Activated CD4-positive, alpha-beta T cell treated with anti-CD3 and anti-CD28 coated beads for 4 hours (primary cell): ENCODE data around the gene BBS5.
A peak's percentile ranks its signal among the peaks of the same experiment; 100 is the strongest.
"Not testable (repeated sequence)": the region's sequence is repeated elsewhere in the genome, so short reads cannot be mapped to it uniquely, and the experiment has no call there.

Experiments
- DNase-seq, 2 donors: peaks; one replicate each; pipeline ENCODE4 v3.0.0-alpha.2; 2020

BBS5 gene

DNA sequence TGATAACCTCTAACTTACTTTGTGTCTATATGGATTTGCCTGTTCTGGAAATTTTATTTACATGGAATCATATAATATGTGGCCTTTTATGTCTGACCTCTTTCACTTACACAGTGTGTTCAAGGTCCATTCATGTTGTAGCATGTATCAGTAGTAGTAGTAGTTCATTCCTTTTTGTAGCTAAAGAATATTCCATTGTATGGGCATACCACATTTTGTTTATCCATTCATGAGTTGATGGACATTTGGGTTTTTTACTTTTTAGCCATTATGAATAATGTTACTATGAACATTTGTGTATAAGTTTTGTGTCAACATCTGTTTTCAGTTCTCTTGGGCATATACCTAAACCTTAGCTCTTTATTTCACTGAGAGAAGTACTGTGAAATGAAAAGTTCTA lies 11.5 kb downstream of the BBS5 start:
- DNase-seq: no peak

DNA sequence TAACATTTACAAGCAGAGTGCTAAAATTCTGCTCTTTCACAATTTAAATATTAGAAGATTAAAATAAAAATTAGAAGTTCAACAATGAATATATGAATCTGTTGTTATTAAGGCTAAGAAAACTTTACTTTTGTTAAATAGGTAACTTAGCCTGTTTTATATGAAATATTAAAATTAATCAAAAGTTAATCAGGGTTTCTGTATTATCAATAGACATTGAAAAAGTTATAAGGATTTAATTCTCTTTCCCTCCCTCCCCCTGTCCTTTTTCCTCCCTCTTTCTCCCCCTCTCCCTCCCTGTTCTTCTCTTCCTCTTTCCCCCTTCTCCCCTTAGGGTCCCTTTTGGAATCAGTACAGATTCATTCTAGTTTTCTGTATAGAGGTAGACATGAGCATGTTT lies 12.1 kb downstream of the BBS5 start:
- no peak for DNase-seq

DNA sequence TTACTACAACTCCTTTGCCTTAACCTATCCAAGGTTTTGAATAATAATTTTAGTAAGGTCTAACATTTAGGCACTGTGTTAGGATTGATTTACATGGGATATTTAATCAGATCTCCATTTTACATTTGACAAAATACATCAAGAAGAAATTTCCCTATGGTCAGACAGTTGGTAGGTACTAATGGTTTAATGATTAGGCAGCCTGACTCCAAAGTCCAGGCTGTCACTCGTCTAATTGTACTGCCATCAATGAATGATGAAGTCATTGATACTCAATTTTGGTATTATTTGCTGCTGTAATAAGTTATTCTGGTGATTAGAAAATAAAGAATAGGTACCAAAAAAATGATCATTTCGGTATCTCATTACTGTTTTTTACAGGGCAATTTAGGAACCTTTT lies 14.1 kb downstream of the BBS5 start:
- DNase-seq: no peak

DNA sequence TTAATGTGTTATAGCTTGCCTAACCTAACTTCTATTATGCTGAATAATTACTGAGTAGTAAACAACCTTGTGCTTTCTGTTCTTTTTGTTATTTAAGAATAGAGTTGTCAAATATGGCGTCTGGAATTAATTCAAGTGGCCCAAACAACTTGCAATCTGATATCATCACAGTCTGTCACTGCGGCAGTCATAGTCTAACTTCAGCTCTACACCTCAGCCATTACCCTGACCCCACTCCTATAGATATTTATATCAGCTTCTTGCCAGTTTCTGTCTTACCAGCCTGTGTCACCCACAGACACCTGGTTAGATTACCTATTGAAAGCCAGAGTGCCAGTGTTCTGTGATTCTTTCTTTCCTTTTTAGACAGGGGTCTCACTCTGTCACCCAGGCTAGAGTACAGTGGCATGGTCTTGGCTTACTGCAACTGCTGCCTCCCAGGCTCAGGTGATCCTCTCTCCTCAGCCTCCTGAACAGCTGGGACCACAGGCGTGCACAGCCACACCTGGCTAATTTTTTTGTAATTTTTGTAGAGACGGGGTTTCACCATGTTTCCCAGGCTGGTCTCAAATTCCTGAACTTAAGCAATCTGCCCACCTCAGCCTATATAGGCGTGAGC lies 16.1 kb downstream of the BBS5 start:
- no peak for DNase-seq

DNA sequence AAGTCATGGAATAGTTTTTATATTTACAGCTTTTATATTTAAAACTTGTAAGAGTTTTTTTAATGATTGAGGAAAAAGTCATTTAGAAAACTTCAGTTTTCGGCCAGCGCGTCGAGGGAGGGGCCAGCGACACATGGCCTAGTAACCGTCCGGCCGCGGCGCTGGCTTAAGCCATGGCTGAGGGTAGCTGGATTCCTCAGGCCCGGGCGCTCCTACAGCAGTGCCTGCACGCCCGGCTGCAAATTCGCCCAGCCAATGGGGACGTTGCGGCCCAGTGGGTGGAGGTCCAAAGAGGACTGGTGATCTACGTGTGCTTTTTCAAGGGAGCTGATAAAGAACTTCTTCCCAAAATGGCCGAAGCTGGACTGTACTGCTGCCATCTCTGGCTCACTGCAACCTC lies 25.4 kb downstream of the BBS5 start:
- DNase-seq: no peak

DNA sequence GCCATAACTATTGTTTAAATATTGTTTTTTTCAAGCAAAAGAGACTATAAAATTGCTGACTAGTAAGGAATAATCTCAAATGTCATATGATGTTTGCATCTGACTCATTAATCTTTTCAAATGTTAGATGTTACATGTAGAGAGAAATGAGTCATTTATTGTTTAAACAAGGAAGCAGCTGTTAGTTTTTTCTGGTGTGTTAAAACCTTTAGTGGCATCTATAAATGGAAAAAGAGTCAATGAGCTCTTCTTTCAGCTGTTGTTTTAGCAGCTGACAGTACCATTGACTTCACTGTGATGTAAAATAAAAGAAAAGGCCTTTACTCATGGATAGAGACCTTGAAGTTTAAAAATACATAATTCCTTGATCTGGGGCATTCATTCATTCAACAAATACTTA lies 28.4 kb downstream of the BBS5 start:
- DNase-seq: no peak

DNA sequence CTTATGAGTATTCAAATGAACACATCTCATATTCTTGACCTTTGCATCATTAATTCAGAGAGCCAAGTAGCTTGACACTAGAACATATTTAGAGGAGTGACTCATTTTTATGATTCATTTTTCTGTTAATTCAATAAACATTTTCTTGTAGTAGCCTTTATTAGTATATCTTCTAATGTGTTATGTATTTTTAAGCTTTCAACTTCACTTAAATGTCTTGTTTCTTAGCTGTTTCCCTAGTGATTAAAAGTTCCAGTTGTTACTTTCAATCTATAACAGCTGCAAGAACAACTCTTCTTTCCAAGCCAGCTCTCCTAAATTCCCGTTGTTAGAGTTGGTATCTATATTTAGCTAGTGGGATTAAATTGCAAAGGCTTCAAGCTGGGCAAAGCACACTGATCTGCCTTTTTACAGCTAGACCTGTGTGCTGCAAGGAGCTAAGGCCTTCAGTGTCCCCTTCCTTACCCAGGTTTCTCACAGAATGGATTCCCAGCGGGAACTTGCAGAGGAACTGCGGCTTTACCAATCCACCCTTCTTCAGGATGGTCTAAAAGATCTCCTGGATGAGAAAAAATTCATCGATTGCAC lies 30.1 kb downstream of the BBS5 start, which contains the start of gene KLHL41:
TSS of gene KLHL41 (plus strand) at position 405 of the 588 bp plus-strand sequence. CDS start at position 482, 77 bp downstream.
- no peak for DNase-seq

DNA sequence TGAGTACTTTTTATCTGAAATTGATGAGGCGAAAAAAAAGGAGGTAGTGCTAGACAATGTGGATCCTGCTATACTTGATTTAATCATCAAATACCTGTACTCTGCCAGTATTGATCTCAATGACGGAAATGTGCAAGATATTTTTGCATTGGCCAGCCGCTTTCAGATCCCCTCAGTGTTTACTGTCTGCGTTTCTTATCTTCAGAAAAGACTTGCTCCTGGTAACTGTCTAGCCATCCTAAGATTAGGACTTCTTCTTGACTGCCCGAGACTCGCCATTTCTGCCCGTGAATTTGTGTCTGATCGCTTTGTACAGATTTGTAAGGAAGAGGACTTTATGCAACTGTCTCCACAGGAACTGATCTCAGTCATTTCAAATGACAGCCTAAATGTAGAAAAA lies 30.7 kb downstream of the BBS5 start:
- DNase-seq: no peak

DNA sequence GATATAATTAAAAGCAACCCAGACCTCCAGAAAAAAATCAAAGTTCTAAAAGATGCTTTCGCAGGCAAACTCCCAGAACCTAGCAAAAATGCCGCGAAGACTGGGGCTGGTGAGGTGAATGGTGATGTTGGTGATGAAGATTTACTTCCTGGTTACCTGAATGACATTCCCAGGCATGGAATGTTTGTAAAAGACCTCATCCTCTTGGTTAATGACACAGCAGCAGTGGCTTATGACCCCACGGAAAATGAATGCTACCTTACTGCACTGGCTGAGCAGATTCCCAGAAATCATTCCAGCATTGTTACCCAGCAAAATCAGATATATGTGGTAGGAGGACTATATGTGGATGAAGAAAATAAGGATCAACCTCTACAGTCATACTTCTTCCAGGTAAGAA lies 31.2 kb downstream of the BBS5 start:
- no peak for DNase-seq

DNA sequence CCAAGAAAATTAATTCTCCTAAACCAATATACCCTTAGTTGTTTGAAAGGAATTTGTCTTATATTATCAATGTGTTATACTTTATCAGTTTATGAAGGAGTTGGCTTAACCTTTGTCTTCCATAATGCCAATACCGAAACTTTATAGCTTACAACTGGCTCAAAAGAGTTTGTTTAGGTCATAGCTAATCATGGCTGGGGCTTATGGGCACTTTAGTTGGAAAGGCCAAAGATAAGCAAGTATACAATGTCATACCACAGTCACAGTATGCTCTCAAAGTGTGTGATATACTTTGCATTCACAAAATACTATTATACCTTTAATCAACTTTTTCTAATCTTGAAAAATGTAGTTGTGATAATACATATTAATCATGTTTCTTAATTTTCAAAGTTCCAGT lies 32.5 kb downstream of the BBS5 start:
- no peak for DNase-seq

DNA sequence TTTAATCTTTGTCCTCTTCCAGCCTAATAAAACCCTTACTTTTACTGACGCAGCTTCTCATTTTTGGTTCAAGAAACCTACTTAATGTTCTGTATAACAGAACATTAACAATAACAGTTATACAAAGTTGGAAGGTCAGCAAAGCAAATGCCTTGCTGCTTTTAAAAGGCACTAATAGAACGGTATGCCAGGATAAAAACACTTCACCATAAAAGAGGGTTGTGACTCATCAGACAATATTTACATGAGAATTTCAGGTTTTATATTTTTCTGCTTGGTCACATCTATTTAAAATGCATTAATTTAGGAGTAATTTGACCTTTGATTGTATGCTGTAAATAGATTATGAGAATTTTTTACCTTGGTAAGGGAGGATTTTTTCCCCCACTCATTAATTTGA lies 33.2 kb downstream of the BBS5 start:
- DNase-seq: no peak

DNA sequence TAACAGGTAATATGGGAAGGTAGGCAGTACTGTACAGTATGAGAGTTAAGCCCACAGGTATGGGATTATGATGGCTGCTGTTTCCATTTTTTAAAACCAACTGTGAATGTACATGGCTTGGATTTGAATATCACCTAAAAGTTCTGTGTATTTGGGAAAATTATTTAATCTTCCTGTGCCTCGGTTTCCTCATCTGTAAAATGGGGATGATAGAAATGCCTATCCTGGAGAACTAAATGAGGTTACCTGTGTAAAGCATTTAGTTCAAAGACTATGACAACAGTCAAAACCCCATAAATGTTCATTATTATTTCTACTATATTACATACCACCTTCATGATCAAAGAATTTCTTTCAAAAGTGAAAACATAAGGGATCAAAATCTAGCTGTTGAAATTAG lies 33.8 kb downstream of the BBS5 start:
- no peak for DNase-seq

DNA sequence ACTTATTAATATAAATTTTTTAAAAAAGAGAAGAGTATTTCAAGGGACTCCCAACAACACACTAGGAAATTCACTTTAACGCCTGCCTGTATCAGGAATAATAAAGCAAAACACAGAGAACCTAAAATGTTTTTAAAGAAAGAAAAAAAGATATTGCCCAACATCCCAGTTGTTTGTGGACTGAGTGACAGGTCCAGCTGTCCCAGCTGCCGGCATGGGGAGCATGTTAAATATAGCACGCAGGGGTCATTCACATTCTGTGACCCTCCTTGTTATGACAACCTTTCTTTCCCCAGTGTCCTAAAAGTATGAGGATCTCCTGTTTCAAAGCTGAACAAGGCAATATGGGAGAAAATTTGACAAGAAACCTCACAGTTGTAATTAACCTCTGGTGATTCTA lies 34.6 kb downstream of the BBS5 start:
- no peak for DNase-seq

DNA sequence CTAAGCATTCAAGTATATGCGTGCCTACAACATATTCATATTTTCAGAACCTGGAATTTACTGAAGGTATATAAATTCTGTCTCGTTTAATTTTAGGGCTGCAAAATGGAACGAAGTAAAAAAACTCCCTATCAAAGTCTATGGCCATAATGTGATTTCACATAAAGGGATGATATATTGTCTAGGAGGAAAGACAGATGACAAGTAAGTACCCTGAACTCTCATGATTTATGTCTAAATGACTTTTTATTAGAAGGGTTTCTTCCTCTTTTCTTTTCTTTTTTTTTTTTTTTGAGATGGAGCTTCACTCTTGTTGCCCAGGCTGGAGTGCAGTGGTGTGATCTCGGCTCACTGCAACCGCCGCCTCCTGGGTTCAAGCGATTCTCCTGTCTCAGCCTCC lies 35.5 kb downstream of the BBS5 start:
- not testable (repeated sequence) for DNase-seq

DNA sequence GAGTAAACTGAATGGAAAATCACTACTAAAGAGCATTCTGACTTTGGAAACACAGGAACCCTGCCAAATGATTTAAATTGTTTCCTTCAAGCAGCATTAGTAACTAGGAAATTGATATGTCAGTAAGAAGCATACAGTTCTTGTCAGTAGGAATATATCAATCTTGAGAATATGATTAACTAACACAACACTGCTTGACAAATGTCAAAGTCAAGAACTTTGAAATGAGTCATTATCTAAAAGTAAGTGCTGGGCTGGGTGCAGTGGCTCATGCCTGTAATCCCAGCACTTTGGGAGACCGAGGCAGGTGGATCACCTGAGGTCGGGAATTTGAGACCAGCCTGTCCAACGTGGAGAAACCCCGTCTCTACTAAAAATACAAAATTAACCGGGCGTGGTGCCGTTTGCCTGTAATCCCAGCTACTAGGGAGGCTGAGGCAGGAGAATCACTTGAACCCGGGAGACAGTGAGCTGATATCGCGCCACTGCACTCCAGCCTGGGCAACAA lies 37.2 kb downstream of the BBS5 start:
- not testable (repeated sequence) for DNase-seq

DNA sequence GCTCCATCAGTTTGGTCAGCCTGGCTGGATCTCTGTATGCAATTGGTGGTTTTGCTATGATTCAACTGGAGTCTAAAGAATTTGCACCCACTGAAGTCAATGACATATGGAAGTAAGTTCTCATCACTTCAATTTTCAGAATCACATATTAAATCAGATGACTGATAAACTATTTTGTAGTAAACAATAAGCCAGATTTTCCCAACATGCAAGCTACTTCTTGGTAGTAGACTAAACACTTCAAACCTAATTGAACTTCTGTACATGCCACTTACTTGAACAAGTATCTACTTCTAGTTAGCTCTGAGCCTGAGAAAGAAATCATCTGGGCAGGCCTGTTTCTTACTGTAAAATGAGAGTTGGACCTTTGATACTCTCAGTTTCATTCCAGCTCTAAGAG lies 41.6 kb downstream of the BBS5 start:
- no peak for DNase-seq

DNA sequence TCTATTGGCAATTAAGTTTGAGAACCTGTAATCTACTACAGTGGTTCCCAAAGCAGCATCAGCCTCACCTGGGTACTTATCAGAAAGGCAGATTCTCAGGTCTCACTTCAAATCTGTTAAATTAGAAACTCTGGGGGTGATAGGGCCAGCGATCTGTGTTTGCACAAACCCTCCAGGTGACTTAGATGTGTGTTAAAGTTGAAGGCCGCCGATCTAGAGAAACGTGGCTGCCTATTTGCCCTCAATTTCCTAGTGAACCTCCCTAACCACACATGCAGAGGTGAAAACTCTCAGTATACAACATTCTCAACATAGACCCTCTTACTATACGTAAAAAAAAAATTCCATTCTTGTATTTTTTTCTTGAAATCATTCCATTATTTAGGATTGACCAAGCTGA lies 44.4 kb downstream of the BBS5 start:
- no peak for DNase-seq

DNA sequence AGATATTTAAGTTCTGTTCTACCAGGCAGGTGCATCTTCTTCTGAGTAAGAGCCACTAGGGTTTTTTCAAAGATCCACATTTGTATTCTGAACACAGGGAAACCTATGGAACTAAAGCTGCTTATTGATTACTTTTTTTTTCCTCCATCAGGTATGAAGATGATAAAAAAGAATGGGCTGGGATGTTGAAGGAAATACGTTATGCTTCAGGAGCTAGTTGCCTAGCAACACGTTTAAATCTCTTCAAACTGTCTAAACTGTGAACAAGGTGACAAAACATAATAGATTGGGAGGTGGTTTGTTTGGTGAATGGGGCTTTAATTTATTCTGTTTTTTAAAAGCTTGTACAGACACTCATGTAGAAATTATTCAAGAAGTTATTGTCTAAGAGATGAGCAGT lies 46.1 kb downstream of the BBS5 start:
- DNase-seq: no peak

DNA sequence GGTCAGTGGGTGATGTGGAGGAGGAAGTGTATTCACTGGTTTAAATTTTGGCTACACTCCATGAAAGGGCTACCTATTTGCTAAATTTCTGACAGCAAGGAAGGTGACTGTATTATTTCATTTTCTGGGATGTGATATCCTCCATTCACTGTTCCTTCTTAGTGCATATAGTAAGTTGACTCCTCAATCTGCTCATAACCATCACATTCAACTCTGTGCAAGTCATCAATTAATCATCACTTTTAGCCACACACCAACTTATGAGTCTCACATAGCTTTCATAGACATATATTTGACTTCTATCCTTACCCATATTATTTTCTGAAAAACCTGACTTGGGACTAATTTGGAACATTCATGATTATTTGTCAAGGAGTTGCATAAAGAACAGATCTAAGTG lies 47.2 kb downstream of the BBS5 start:
- DNase-seq: no peak

DNA sequence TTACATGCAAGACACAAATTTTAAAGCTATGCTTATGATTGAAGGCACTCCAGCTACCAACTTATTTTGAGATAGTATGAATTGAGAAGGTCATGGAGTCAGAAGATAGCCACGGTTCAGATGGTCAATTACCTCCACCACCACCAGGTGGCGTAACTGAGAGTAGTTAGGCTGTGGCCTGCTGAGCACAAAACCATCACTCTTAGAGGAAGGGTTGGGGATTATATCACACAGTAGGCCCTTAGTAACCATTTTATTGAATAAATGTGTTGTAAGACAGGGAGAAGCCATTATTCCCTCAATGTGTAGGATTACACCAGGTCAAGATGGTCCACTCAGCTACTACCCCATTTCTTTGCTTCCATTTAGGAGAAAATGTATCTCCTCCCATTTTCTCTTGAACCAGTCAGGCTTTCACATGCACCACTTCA lies 49.0 kb downstream of the BBS5 start:
- peak; percentile 65 to 79 for DNase-seq

DNA sequence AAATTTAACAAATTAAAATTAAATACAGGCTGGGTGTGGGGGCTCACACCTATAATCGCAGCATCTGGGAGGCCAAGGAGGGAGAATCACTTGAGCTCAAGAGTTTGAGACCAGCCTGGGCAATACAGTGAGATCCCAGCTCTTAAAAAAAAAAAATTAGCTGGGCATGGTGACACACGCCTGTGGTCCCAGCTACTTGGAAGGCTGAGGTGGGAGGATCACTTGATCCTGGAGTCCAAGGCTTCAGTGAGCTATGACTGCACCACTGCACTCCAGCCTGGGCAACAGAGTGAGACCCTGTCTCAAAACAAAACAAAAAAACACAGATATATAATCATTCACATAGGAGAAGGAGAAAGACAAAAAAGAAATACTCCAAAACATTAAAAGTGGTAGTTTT lies 60.2 kb downstream of the BBS5 start:
- DNase-seq: not testable (repeated sequence)

DNA sequence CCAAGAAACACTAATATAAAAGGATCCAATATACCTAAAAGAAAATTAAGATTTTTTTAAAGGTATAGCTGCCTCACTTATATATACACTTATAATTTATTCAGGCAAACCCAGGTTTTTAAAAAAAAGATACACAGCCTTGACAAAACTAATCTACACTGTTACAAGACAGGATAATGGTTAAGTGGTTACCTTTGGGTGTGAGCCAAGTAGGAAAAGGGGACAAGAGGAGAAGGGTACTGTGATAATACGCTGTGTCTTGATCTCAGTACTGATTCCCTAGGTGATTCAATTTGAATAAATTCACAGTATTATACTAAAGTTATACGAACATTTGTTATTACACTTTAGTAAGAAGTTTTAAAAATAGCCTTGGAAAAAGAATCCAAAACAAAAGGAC lies 60.9 kb downstream of the BBS5 start:
- DNase-seq: no peak

DNA sequence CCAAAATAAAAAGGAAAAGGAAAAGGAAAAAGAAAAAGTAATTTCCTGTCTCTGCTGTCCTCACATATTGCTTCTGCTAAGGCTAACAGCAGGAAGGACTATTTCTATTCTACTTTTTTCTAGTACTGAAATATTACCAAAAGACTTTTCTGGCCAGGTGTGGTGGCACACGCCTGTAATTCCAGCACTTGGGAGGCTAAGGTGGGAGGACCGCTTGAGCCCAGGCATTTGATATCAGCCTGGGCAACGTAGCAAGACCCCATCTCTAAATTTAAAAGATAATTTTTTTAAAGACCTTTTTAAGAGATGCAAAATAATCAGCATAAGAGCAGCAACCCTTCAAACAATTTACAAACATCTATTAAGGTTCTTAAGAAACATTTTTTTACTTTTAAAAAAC lies 63.1 kb downstream of the BBS5 start:
- no peak for DNase-seq

DNA sequence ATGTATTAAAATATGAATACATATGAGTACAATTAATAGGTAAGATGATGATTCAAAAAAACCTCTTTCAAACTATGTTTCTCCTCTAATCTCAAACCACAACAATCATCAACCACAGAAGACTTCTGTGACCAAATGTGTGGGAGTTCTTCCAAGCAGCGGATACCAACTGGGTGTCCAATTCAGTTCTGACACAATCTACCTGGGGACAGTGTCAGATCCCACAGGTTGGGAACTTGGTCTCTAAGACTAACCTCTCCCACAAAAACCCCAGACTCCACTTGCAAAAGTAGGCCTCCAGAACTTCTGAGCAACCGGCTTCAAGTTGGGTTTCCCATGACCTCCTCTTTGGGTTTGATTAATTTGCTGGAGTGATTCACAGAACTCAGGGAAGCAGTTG lies 67.5 kb downstream of the BBS5 start:
- no peak for DNase-seq
